Adrenal gland (tissue), 5 donors: Measurements from ENCODE around the gene PAOX.

Experiments used
- POLR2A ChIP-seq, 2 donors: fragments of 450-650 bp; IDR thresholded peaks; one replicate each; pipeline ENCODE4 v1.6.1; 2017; ENCODE audit warnings: antibody characterized with exemption in 2 of 2, mild to moderate bottlenecking in 2 of 2, moderate library complexity in 1 of 2
- TF ChIP-seq, protein P1 (sequence below), 6 experiments: fragments of 450-650 bp in 4 of 6; fragments of 200-600 bp in 2 of 6; sonication (generic) in 1 of 6; IDR thresholded peaks; 1 replicate in 5 of 6; 2 replicates in 1 of 6; pipeline versions ENCODE4 v1.5.1 to v1.8.0; 2016 to 2021; ENCODE audit warnings: antibody characterized with exemption in 6 of 6, mild to moderate bottlenecking in 2 of 6, moderate library complexity in 1 of 6
- donor health status: DM: no; HTN: no; CAD: no.

DNA sequence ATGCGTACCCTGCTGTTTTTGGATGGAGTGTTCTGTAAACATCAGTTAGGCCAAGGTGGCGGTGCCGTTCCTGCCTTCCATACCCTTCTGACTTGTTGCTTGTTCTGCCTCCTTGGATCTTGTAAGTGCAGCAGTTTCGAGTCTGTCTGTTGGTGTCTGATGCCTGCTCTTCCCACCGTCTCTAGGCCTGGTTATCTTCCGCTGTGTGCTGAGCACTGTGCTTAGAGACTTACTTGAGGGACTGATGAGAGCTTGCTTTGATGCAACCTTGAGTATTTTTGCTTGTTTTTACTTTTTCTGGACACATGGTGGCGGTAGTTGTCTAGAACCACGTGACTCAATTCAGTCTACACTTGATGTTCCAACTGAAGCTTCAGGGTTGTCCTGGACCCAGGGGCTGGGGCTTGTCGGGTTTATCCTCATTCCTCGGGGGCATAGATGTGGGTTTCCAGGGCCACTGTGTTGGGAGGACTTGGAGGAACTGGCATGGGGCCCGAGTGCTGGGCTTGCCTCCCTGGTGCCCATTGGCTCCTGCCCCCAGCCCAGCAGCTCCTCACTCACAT is 59.7 kb downstream of the PAOX start:
- TF ChIP-seq, protein P1, sequence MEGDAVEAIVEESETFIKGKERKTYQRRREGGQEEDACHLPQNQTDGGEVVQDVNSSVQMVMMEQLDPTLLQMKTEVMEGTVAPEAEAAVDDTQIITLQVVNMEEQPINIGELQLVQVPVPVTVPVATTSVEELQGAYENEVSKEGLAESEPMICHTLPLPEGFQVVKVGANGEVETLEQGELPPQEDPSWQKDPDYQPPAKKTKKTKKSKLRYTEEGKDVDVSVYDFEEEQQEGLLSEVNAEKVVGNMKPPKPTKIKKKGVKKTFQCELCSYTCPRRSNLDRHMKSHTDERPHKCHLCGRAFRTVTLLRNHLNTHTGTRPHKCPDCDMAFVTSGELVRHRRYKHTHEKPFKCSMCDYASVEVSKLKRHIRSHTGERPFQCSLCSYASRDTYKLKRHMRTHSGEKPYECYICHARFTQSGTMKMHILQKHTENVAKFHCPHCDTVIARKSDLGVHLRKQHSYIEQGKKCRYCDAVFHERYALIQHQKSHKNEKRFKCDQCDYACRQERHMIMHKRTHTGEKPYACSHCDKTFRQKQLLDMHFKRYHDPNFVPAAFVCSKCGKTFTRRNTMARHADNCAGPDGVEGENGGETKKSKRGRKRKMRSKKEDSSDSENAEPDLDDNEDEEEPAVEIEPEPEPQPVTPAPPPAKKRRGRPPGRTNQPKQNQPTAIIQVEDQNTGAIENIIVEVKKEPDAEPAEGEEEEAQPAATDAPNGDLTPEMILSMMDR (IDR thresholded peaks at IDR 0.05): no peak
- TF ChIP-seq POLR2A (IDR thresholded peaks at IDR 0.05): no peak
